ENCODE data around the gene TSPYL1.
A peak's percentile ranks its signal among the peaks of the same experiment; 100 is the strongest.
"Not testable (repeated sequence)": the region's sequence is repeated elsewhere in the genome, so short reads cannot be mapped to it uniquely, and the experiment has no call there.

Gene TSPYL1

GRCh38 chr6:116279232-116280160 lies at the start of gene TSPYL1:
Gene TSPYL1 (minus strand): TSS chr6:116279930. CDS start chr6:116279830, 100 bp downstream.
- DNase-seq, result peak; percentile 94

GRCh38 chr6:116329156-116329555 lies 49.4 kb upstream of the TSPYL1 start:
- no peak for DNase-seq

- no peak for DNase-seq
Observed at GRCh38 chr6:116328528-116328903, 48.8 kb upstream of the TSPYL1 start.

- no peak for DNase-seq
Observed at GRCh38 chr6:116327803-116328527, 48.2 kb upstream of the TSPYL1 start.

GRCh38 chr6:116326996-116327395 lies 47.3 kb upstream of the TSPYL1 start:
- DNase-seq, result no peak

- no peak for DNase-seq
Observed at GRCh38 chr6:116326181-116326671, 46.5 kb upstream of the TSPYL1 start.

GRCh38 chr6:116325634-116326132 lies 46.0 kb upstream of the TSPYL1 start:
- not testable (repeated sequence) for DNase-seq

GRCh38 chr6:116323863-116324262 lies 44.1 kb upstream of the TSPYL1 start:
- DNase-seq, result no peak

GRCh38 chr6:116321933-116322332 lies 42.2 kb upstream of the TSPYL1 start:
- DNase-seq, result not testable (repeated sequence)

- no peak for DNase-seq
Observed at GRCh38 chr6:116316772-116317467, 37.2 kb upstream of the TSPYL1 start.

- DNase-seq, result no peak
Observed at GRCh38 chr6:116314878-116315277, 35.1 kb upstream of the TSPYL1 start.

GRCh38 chr6:116314218-116314617 lies 34.5 kb upstream of the TSPYL1 start:
- no peak for DNase-seq

GRCh38 chr6:116313101-116313776 lies 33.5 kb upstream of the TSPYL1 start:
- no peak for DNase-seq

GRCh38 chr6:116309657-116310056 lies 29.9 kb upstream of the TSPYL1 start:
- no peak for DNase-seq

- DNase-seq, result no peak
Observed at GRCh38 chr6:116309001-116309400, 29.3 kb upstream of the TSPYL1 start.

GRCh38 chr6:116307633-116308032 lies 27.9 kb upstream of the TSPYL1 start:
- no peak for DNase-seq

- no peak for DNase-seq
Observed at GRCh38 chr6:116307001-116307400, 27.3 kb upstream of the TSPYL1 start.

GRCh38 chr6:116304538-116305097 lies 24.9 kb upstream of the TSPYL1 start:
- DNase-seq, result no peak

- no peak for DNase-seq
Observed at GRCh38 chr6:116301104-116301503, 21.4 kb upstream of the TSPYL1 start.

- DNase-seq, result no peak
Observed at GRCh38 chr6:116300566-116300965, 20.8 kb upstream of the TSPYL1 start.

- no peak for DNase-seq
Observed at GRCh38 chr6:116298973-116299372, 19.2 kb upstream of the TSPYL1 start.

GRCh38 chr6:116298273-116298672 lies 18.5 kb upstream of the TSPYL1 start:
- DNase-seq, result no peak
